ENCODE data around the gene ZNF136.

The ZNF136 gene

GRCh38 chr19:12156223-12157058 lies 6.5 kb upstream of the ZNF136 start, which contains the start of gene ZNF625:
Gene ZNF625 (minus strand): TSS chr19:12156734. CDS start chr19:12156558, 176 bp downstream.
- DNase-seq (ENCODE audit: low spot score), result peak; percentile 92
- no peaks in the 10 kb centered on the region for H3K4me1 ChIP-seq (ENCODE audit: insufficient read depth, poor library complexity, severe bottlenecking)
- H3K4me3 ChIP-seq (ENCODE audit: severe bottlenecking), result peak within 1 kb of the TSS; percentile 87
- ATAC-seq (ENCODE audit: low read depth), result peak; percentile 99
- peak within 1 kb of the TSS; percentile 59 for H3K27ac ChIP-seq (ENCODE audit: poor library complexity, severe bottlenecking)
- TF ChIP-seq CTCF (IDR thresholded peaks at IDR 0.05; ENCODE audit: poor library complexity, severe bottlenecking), result no peak
- H3K36me3 ChIP-seq (ENCODE audit: low read depth), result peaks cover 21% of the 10 kb centered on the region
- no peaks in the 10 kb centered on the region for H3K27me3 ChIP-seq (ENCODE audit: insufficient read depth, poor library complexity, severe bottlenecking)
- no peaks in the 10 kb centered on the region for H3K9me3 ChIP-seq (ENCODE audit: severe bottlenecking)

GRCh38 chr19:12159773-12160414 lies 3.0 kb upstream of the ZNF136 start:
- H3K9me3 ChIP-seq (ENCODE audit: severe bottlenecking), result no peaks in the 10 kb centered on the region
- peaks cover 3% of the 10 kb centered on the region for H3K36me3 ChIP-seq (ENCODE audit: low read depth)
- no peaks in the 10 kb centered on the region for H3K4me1 ChIP-seq (ENCODE audit: insufficient read depth, poor library complexity, severe bottlenecking)
- no peak overlapping the region for H3K27ac ChIP-seq (ENCODE audit: poor library complexity, severe bottlenecking)
- H3K4me3 ChIP-seq (ENCODE audit: severe bottlenecking), result no peak overlapping the region
- no peak for TF ChIP-seq CTCF (IDR thresholded peaks at IDR 0.05; ENCODE audit: poor library complexity, severe bottlenecking)
- H3K27me3 ChIP-seq (ENCODE audit: insufficient read depth, poor library complexity, severe bottlenecking), result no peaks in the 10 kb centered on the region
- ATAC-seq (ENCODE audit: low read depth) (no peak), DNase-seq (ENCODE audit: low spot score) (no peak)

GRCh38 chr19:12162513-12162881 lies 399 bp upstream of the ZNF136 start:
- TF ChIP-seq CTCF (IDR thresholded peaks at IDR 0.05; ENCODE audit: poor library complexity, severe bottlenecking), result no peak
- peak overlapping the region; percentile 78 for H3K27ac ChIP-seq (ENCODE audit: poor library complexity, severe bottlenecking)
- H3K9me3 ChIP-seq (ENCODE audit: severe bottlenecking), result no peaks in the 10 kb centered on the region
- DNase-seq (ENCODE audit: low spot score) (no peak), ATAC-seq (ENCODE audit: low read depth) (peak; percentile 2; the same call in 1 of the 3 replicates)
- H3K27me3 ChIP-seq (ENCODE audit: insufficient read depth, poor library complexity, severe bottlenecking), result no peaks in the 10 kb centered on the region
- H3K4me1 ChIP-seq (ENCODE audit: insufficient read depth, poor library complexity, severe bottlenecking), result no peaks in the 10 kb centered on the region
- peaks cover 13% of the 10 kb centered on the region for H3K36me3 ChIP-seq (ENCODE audit: low read depth)
- H3K4me3 ChIP-seq (ENCODE audit: severe bottlenecking), result peak overlapping the region; percentile 85

DNA sequence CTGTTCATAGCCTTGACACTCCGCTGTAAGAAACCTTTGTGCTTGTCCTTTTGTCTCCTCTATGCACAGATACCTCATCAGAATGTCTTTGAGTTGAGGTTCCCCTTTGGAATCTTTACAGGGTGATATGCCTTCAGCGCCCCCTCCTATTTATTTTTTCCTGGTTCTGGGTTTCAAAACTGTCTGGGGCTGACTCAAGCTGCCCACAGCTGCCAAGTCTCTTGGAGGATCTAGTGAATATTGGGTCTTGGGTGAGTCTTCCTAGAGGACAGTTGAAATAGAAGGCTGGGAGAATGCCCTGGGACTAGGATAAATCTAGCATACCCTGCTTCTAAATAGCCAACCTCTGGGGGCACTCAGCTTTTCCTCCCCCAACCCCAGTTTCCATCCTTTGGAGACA lies 930 bp downstream of the ZNF136 start:
- Histone ChIP-seq H3K27ac (ENCODE audit: poor library complexity, severe bottlenecking) (peak overlapping the region; percentile 78), H3K27me3 (ENCODE audit: insufficient read depth, poor library complexity, severe bottlenecking) (no peaks in the 10 kb centered on the region), H3K9me3 (ENCODE audit: severe bottlenecking) (no peaks in the 10 kb centered on the region), H3K36me3 (ENCODE audit: low read depth) (peaks cover 13% of the 10 kb centered on the region), H3K4me1 (ENCODE audit: insufficient read depth, poor library complexity, severe bottlenecking) (no peaks in the 10 kb centered on the region), H3K4me3 (ENCODE audit: severe bottlenecking) (peak overlapping the region; percentile 85)
- TF ChIP-seq CTCF (IDR thresholded peaks at IDR 0.05; ENCODE audit: poor library complexity, severe bottlenecking), result no peak
- DNase-seq (ENCODE audit: low spot score) (no peak), ATAC-seq (ENCODE audit: low read depth) (no peak)
